OCI-LY3 (cell line): ENCODE results near the gene PLEKHA7.

Experiments used
- EZH2phosphoT487 ChIP-seq: fragments of 200-600 bp; shearing (Covaris generic); IDR thresholded peaks from 2 replicates; pipeline ENCODE4 v1.6.1; 2018; ENCODE audit warnings: antibody characterized with exemption, mixed run types, low read depth
- TF ChIP-seq, protein P1 (sequence below): fragments of 200-600, 300-600 bp; sonication (generic); IDR thresholded peaks from 2 replicates; pipeline ENCODE4 v1.5.1; 2014; ENCODE audit warnings: antibody characterized with exemption, low read length, low read depth

DNA sequence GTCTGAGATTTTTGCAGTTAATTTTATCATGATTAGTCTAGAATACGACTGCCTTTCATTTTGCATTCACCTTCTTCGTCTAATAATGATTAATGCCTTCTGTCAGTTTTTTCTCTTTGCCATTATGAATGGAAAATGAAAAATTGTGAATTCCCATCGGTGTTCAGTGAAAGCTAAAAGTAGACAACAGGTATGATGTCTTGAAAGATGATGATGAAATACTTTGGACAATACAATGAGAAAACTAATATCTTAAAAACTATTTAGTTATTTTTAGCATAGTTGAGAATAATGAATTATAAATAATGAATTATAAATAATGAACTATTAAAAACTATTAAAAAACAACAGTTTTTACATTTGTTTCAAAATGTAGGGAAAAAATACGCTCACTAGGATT, 270.7 kb downstream of the PLEKHA7 start:
- TF ChIP-seq, protein P1, sequence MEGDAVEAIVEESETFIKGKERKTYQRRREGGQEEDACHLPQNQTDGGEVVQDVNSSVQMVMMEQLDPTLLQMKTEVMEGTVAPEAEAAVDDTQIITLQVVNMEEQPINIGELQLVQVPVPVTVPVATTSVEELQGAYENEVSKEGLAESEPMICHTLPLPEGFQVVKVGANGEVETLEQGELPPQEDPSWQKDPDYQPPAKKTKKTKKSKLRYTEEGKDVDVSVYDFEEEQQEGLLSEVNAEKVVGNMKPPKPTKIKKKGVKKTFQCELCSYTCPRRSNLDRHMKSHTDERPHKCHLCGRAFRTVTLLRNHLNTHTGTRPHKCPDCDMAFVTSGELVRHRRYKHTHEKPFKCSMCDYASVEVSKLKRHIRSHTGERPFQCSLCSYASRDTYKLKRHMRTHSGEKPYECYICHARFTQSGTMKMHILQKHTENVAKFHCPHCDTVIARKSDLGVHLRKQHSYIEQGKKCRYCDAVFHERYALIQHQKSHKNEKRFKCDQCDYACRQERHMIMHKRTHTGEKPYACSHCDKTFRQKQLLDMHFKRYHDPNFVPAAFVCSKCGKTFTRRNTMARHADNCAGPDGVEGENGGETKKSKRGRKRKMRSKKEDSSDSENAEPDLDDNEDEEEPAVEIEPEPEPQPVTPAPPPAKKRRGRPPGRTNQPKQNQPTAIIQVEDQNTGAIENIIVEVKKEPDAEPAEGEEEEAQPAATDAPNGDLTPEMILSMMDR = no peak
- no peak for TF ChIP-seq EZH2phosphoT487
